Muscle of back (tissue), 11 donors: ENCODE results near the gene PAM. TPM values are rescaled to one million over a fixed set of nuclear protein-coding genes. Genes with fewer than 3 reads are reported as not detected.

Experiments used
- DNase-seq, 3 donors: peaks; one replicate each; pipeline versions ENCODE4 v3.0.0 to v3.0.0-alpha.2; 2013
- polyA plus RNA-seq, 10 donors: library from polyadenylated mRNA; unstranded; fragments of 120-200 nt; gene quantifications; one replicate each; pipeline ENCODE4 v1.2.1, GENCODE V29; 2013; ENCODE audit not compliant: insufficient read length in 10 of 10

The PAM gene
- polyA plus RNA-seq, 10 donors: 110 to 139 (median 120) TPM

GRCh38 chr5:102933316-102933715 is 178.2 kb downstream of the PAM start:
- no peak for DNase-seq

- DNase-seq: no peak
These were observed 178.8 kb downstream of the PAM start for GRCh38 chr5:102933721-102934459.

GRCh38 chr5:102937894-102938293 is 182.8 kb downstream of the PAM start:
- DNase-seq: no peak

DNA sequence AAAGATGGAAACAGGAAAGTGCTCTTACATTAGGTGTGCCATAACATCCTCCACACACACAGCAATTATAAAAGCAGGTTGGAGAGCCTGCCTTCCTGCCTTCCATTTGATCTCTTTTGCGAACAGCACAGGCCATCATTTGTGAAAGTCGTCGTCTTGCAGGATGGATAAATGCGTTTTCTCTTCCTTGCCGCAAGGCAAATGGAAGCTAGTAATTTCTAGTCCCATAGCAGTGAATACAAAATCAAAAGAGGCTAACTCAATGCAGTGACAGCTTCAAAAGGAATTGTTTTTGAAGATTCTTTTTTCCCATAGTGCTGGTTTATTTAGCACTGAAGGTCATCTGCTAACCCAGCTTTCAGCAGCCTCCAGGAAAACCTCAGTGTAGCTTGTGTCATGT is 186.0 kb downstream of the PAM start:
- no peak for DNase-seq

- DNase-seq: no peak
These were observed 191.3 kb downstream of the PAM start for GRCh38 chr5:102946414-102946813.

GRCh38 chr5:102946971-102947370 is 191.9 kb downstream of the PAM start:
- DNase-seq: no peak

GRCh38 chr5:102955488-102955887 is 200.4 kb downstream of the PAM start:
- DNase-seq: no peak

DNA sequence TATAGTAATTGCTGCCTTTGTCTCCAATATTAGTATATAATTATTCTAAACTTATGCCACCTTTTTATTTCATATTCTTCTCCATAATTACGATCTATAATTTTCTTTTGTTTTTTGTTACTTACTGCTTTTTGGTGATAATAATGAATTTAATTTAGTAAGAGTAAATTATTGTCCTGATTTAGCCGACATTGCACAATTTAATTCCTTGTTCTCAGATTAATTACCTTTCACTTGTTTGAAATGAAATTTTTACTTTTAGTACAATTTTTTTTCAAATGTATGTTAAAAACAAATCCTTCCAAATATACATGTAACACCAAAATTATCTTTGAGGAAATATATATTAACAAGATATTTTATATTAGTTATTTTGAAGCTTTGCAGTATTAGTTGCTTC is 201.5 kb downstream of the PAM start:
- no peak for DNase-seq

DNA sequence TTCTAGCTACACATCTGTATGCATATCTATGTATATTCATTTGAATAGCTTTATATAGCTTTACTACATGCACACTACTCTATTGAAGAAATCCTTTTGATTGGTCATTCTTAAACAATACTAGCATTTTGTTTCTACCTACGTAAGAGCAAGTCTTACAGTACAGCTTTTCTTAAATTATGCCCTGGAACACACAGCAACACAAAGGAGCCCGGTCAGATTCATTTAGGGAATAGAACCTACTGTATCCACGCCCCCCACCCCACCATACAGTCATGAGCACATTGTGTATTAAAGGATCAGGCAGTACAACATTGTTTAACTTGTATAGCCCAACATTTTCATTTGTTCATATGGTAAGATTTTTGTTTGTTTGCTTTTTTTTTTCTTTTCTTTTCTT is 202.0 kb downstream of the PAM start:
- no peak for DNase-seq

DNA sequence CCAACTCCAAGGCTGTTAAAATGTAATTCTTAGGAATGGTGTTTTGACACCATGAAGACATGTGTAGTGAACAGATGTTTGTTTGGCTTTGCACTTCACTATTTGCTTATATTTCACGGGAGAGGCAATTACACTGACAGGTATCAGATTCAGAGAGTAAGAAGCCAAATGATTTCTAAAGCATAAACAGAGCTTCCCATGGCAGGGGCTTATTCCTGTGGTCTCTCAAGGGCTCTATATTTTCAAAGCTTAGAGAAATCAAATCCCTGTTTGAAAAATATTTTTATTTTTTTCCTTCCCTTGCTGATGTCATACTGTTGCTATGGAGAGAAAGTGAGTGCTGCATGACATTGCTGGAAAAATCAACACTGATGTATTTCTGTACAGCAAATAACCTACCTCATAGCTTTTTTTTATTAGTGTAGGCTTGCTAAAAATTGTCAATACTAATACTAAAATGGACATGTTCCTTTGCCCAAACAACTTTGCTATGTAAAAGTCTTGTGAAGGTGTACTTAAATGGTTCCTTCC is 203.4 kb downstream of the PAM start:
- DNase-seq: peak; percentile 19 to 52 (median 23)

DNA sequence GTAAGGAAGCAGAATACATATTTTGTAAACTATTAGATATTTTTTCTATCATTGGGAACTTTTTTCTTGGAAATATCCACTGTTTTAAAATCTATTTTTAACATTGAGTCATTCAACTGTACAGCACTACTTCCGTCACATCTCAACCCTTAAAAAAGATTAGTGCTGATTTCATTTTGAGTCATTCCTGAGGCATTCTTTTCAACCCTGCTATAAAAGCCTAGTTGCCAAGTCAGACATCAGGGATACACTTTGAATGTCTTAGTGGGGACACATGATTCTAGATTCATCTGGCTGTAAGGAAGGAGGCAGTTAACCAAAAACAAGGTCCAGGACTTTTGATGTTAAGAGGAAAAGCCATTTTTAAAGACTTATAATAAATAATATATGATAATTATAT is 203.9 kb downstream of the PAM start:
- DNase-seq: peak in 2 of 3 donors; percentile 26 to 88

DNA sequence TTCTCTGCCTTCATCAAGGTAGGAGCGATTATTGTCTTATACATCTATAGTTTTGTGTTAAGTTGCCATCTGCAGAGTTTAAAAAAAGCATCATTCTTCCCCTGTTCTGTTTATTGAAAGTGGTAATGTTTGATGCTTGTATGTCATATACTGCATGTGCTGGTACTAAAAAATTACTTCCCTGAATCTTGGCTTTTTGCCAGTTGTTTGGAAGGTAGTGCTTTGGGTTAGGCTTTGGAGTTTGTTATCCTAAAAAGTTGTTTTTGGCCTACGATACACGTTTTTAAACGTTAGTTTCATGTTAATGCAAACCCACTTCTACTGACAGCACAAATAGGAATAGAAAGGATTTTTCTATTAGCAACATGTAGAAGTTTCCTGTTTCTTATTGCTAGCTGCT is 206.6 kb downstream of the PAM start:
- DNase-seq: no peak

DNA sequence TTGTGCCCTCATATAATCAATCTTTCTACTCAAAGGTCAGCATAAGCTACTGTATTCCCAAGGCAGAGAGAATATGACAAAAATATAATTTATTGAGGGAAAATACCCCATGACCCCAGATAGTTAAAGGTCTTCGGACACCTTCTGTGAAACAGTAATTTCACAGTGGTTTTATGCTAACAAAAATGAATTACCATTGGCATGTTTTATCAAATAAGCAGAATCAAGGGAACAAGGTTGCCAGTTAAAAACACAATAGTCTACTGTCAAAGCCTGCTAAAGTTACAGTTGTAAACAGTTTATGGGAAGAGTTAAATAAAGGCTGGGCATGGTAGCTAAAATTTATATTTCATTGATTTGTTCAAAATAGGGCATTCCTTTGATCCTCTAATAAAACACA is 210.5 kb downstream of the PAM start:
- no peak for DNase-seq

- DNase-seq: no peak
These were observed 214.5 kb downstream of the PAM start for GRCh38 chr5:102969641-102970040.

DNA sequence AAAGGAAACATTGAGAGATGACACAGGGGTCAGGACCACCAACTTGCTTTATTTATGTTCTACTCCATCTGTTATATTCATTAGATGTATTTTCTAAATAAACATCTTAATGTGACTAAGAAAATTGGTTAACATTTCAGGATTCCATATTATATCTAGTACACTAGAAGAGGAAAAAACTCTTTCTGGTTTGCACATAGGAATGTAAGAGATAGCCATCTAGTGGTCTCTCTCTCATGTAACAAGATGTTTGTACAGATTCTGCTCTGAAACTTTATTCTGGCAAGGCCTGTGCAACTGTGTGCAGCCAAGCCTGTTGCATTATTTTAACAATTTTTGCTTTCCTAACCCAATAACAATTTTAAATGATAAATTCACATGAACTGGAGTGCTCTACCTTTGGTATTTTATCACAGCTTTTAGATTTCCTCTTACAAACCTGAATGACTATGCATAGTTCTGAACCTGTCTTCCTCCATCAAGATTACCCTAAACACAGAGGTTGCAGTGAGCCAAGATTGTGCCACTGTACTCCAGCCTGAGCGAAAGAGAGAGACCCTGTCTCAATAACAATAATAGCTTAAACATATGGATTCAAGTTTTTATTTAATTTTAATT is 216.7 kb downstream of the PAM start:
- DNase-seq: peak; percentile 38 to 63 (median 40)

GRCh38 chr5:102974177-102974576 is 219.1 kb downstream of the PAM start:
- no peak for DNase-seq

- DNase-seq: peak in 2 of 3 donors; percentile 15 to 16
These were observed 219.9 kb downstream of the PAM start for GRCh38 chr5:102975045-102975444.

- DNase-seq: peak in 2 of 3 donors; percentile 11 to 19
These were observed 220.5 kb downstream of the PAM start for GRCh38 chr5:102975457-102976182.

- no peak for DNase-seq
These were observed 227.0 kb downstream of the PAM start for GRCh38 chr5:102981957-102982635.

- no peak for DNase-seq
These were observed 231.0 kb downstream of the PAM start for GRCh38 chr5:102986074-102986473.

GRCh38 chr5:102988459-102988858 is 233.4 kb downstream of the PAM start:
- no peak for DNase-seq

DNA sequence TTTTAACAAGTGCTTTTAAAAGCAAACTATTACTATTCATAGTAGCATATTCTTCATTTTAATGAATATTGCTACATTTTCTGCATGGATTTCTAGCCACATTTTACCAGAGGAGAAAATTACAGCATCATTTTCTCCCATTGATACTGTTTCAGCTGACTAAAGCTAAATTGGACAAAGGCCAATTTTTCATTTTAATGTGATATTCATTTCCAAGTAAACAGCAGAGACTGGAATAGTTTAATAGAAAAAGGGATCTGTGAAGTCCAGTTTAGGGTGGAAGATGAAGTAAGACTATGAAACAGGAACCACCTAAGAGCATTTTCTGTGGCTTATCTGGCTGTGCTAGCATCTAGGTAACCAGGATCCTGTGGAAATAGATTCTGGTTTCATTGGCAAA is 236.7 kb downstream of the PAM start:
- peak; percentile 12 to 40 (median 20) for DNase-seq
